Vagina (tissue), 2 donors: ENCODE data around the gene ALG12. TPM values are rescaled to one million over a fixed set of nuclear protein-coding genes. Genes with fewer than 3 reads are reported as not detected.

Experiments used
- DNase-seq, 2 donors: peaks; one replicate each; pipeline ENCODE4 v3.0.0-alpha.2; 2017; ENCODE audit errors: extremely low spot score in 2 of 2
- H3K27ac ChIP-seq: fragments of 200-600 bp; sonication (generic); one replicate; pipeline ENCODE4 v1.5.1; 2019
- H3K27me3 ChIP-seq: fragments of 200-600 bp; sonication (generic); one replicate; pipeline ENCODE4 v1.5.1; 2019
- H3K36me3 ChIP-seq, 2 donors: fragments of 200-600 bp; sonication (generic); one replicate each; pipeline ENCODE4 v1.5.1; 2017 to 2019
- H3K4me1 ChIP-seq: fragments of 200-600 bp; sonication (generic); one replicate; pipeline ENCODE4 v1.5.1; 2019
- H3K4me3 ChIP-seq, 2 donors: fragments of 200-600 bp; sonication (generic); 1 replicate in 1 of 2; 2 replicates in 1 of 2; pipeline ENCODE4 v1.5.1; 2016 to 2019
- H3K9me3 ChIP-seq: fragments of 200-600 bp; sonication (generic); one replicate; pipeline ENCODE4 v1.5.1; 2019
- CTCF ChIP-seq, 3 experiments: fragments of 450-650 bp in 2 of 3; fragments of 200-600 bp in 1 of 3; sonication (generic) in 1 of 3; IDR thresholded peaks; one replicate each; pipeline ENCODE4 v1.5.1; 2017 to 2019; ENCODE audit warnings: antibody characterized with exemption in 3 of 3, mild to moderate bottlenecking in 2 of 3, moderate library complexity in 2 of 3
- POLR2A ChIP-seq, 2 donors: fragments of 450-650 bp; IDR thresholded peaks; one replicate each; pipeline ENCODE4 v1.6.1; 2017; ENCODE audit warnings: antibody characterized with exemption in 2 of 2, mild to moderate bottlenecking in 2 of 2, moderate library complexity in 2 of 2
- POLR2AphosphoS5 ChIP-seq, 2 donors: sonication (generic); formaldehyde crosslinking; IDR thresholded peaks; one replicate each; pipeline ENCODE4 v1.9.0; 2017; ENCODE audit warnings: antibody characterized with exemption in 2 of 2, mild to moderate bottlenecking in 2 of 2, low read depth in 1 of 2; ENCODE audit not compliant: insufficient read depth in 1 of 2
- intact Hi-C: fragments of 100-400 bp; cut with DNase I; formaldehyde crosslinking; loops from one replicate; pipeline ENCODE4 v1.15.1; 2023
- total RNA-seq: library from RNA; depleted of rRNA; stranded (reverse); fragments of >200 nt; gene quantifications from one replicate; pipeline ENCODE4 v1.2.3, GENCODE V29; 2016

ALG12 gene
- total RNA-seq, 1 donor from 2014 or later = 21.4 TPM

GRCh38 chr22:49892226-49892899 lies 25.9 kb downstream of the ALG12 start:
- DNase-seq = no peak
- H3K4me3 ChIP-seq = no peak overlapping the region
- TF ChIP-seq POLR2A (IDR thresholded peaks at IDR 0.05) (no peak), CTCF (IDR thresholded peaks at IDR 0.05) (no peak), POLR2AphosphoS5 (IDR thresholded peaks at IDR 0.05; ENCODE audit: insufficient read depth in 1 of 2, low read depth in 1 of 2) (no peak)
- H3K36me3 ChIP-seq = peaks cover 0 to 4% of the 10 kb centered on the region in 2 donors
- H3K9me3 ChIP-seq = no peaks in the 10 kb centered on the region
- no peak overlapping the region for H3K27ac ChIP-seq
- no peaks in the 10 kb centered on the region for H3K27me3 ChIP-seq
- no peaks in the 10 kb centered on the region for H3K4me1 ChIP-seq
- intact Hi-C loops = no loop called here

- Histone ChIP-seq H3K36me3 (peaks cover 0 to 26% of the 10 kb centered on the region in 2 donors), H3K4me3 (no peak overlapping the region), H3K27me3 (no peaks in the 10 kb centered on the region), H3K27ac (no peak overlapping the region), H3K4me1 (no peaks in the 10 kb centered on the region), H3K9me3 (no peaks in the 10 kb centered on the region)
- DNase-seq = no peak
- intact Hi-C loops = no loop called here
- TF ChIP-seq POLR2A (IDR thresholded peaks at IDR 0.05) (no peak), POLR2AphosphoS5 (IDR thresholded peaks at IDR 0.05; ENCODE audit: insufficient read depth in 1 of 2, low read depth in 1 of 2) (no peak), CTCF (IDR thresholded peaks at IDR 0.05) (no peak)
These were observed 29.2 kb downstream of the ALG12 start for GRCh38 chr22:49889071-49889470.

- intact Hi-C loops = no loop called here
- Histone ChIP-seq H3K4me3 (no peak overlapping the region), H3K9me3 (no peaks in the 10 kb centered on the region), H3K36me3 (peaks cover 0 to 31% of the 10 kb centered on the region in 2 donors), H3K27me3 (no peaks in the 10 kb centered on the region), H3K27ac (no peak overlapping the region), H3K4me1 (no peaks in the 10 kb centered on the region)
- TF ChIP-seq POLR2A (IDR thresholded peaks at IDR 0.05) (no peak), POLR2AphosphoS5 (IDR thresholded peaks at IDR 0.05; ENCODE audit: insufficient read depth in 1 of 2, low read depth in 1 of 2) (no peak), CTCF (IDR thresholded peaks at IDR 0.05) (no peak)
- no peak for DNase-seq
These were observed 30.5 kb downstream of the ALG12 start for GRCh38 chr22:49887702-49888101.

- Histone ChIP-seq H3K9me3 (no peaks in the 10 kb centered on the region), H3K27ac (no peak overlapping the region), H3K27me3 (no peaks in the 10 kb centered on the region), H3K36me3 (peaks cover 0 to 31% of the 10 kb centered on the region in 2 donors), H3K4me1 (no peaks in the 10 kb centered on the region), H3K4me3 (no peak overlapping the region)
- DNase-seq = no peak
- intact Hi-C loops = no loop called here
- TF ChIP-seq CTCF (IDR thresholded peaks at IDR 0.05) = no peak
- no peak for TF ChIP-seq POLR2AphosphoS5 (IDR thresholded peaks at IDR 0.05; ENCODE audit: insufficient read depth in 1 of 2, low read depth in 1 of 2)
- TF ChIP-seq POLR2A (IDR thresholded peaks at IDR 0.05) = no peak
These were observed 31.2 kb downstream of the ALG12 start for GRCh38 chr22:49887064-49887451.

GRCh38 chr22:49886346-49887063 lies 31.7 kb downstream of the ALG12 start:
- Histone ChIP-seq H3K4me1 (no peaks in the 10 kb centered on the region), H3K4me3 (no peak overlapping the region), H3K27ac (no peak overlapping the region), H3K27me3 (no peaks in the 10 kb centered on the region), H3K36me3 (peaks cover 0 to 31% of the 10 kb centered on the region in 2 donors), H3K9me3 (no peaks in the 10 kb centered on the region)
- DNase-seq = no peak
- intact Hi-C loops = no loop called here
- TF ChIP-seq POLR2AphosphoS5 (IDR thresholded peaks at IDR 0.05; ENCODE audit: insufficient read depth in 1 of 2, low read depth in 1 of 2) (no peak), POLR2A (IDR thresholded peaks at IDR 0.05) (no peak), CTCF (IDR thresholded peaks at IDR 0.05) (no peak)
